SHP77 treated with DMSO at 0.1 percent for 48 hours (cell line): Measurements from ENCODE around the gene GRHL1.
"Not testable (repeated sequence)": the region's sequence is repeated elsewhere in the genome, so short reads cannot be mapped to it uniquely, and the experiment has no call there.

Source experiments
- DNase-seq: peaks from one replicate; lab custom pipeline; 2025; lab: John Stamatoyannopoulos, UW

Gene GRHL1

GRCh38 chr2:10009811-10010781 is 58.6 kb downstream of the GRHL1 start:
- no peak for DNase-seq

GRCh38 chr2:10010861-10011605 is 59.5 kb downstream of the GRHL1 start:
- DNase-seq, result not testable (repeated sequence)

- not testable (repeated sequence) for DNase-seq
Measured at GRCh38 chr2:10011606-10012325, 60.3 kb downstream of the GRHL1 start.

GRCh38 chr2:10012366-10012962 is 61.0 kb downstream of the GRHL1 start:
- DNase-seq, result not testable (repeated sequence)

- no peak for DNase-seq
Measured at GRCh38 chr2:10012963-10013461, 61.5 kb downstream of the GRHL1 start.

- not testable (repeated sequence) for DNase-seq
Measured at GRCh38 chr2:10013651-10014417, 62.3 kb downstream of the GRHL1 start.

- DNase-seq, result no peak
Measured at GRCh38 chr2:10014418-10015190, 63.1 kb downstream of the GRHL1 start.

GRCh38 chr2:10015376-10015989 is 64.0 kb downstream of the GRHL1 start:
- DNase-seq, result not testable (repeated sequence)

GRCh38 chr2:10016001-10016801 is 64.7 kb downstream of the GRHL1 start:
- no peak for DNase-seq

- no peak for DNase-seq
Measured at GRCh38 chr2:10016802-10017258, 65.3 kb downstream of the GRHL1 start.

GRCh38 chr2:10017313-10017941 is 65.9 kb downstream of the GRHL1 start:
- DNase-seq, result no peak

- no peak for DNase-seq
Measured at GRCh38 chr2:10019174-10019573, 67.7 kb downstream of the GRHL1 start.

GRCh38 chr2:10019602-10020400 is 68.3 kb downstream of the GRHL1 start:
- no peak for DNase-seq

GRCh38 chr2:10022041-10022421 is 70.5 kb downstream of the GRHL1 start:
- DNase-seq, result no peak

GRCh38 chr2:10022445-10022844 is 71.0 kb downstream of the GRHL1 start:
- no peak for DNase-seq

- no peak for DNase-seq
Measured at GRCh38 chr2:10022966-10023662, 71.6 kb downstream of the GRHL1 start.
